H9 (cell line): ENCODE results near the gene ABCC11. TPM values are rescaled to one million over a fixed set of nuclear protein-coding genes. Genes with fewer than 3 reads are reported as not detected.
A peak's percentile ranks its signal among the peaks of the same experiment; 100 is the strongest.

Source experiments
- DNase-seq: peaks from one replicate; pipeline ENCODE4 v3.0.0-alpha.2; 2017
- H2AFZ ChIP-seq: one replicate; pipeline ENCODE4 v1.6.1; 2013; ENCODE audit warnings: mild to moderate bottlenecking, low read length, control low read depth, moderate library complexity
- H2AK5ac ChIP-seq: 2 replicates; pipeline ENCODE4 v1.6.1; 2013; ENCODE audit warnings: low read length, control low read depth, mixed read lengths; ENCODE audit not compliant: insufficient read length
- H2BK120ac ChIP-seq: one replicate; pipeline ENCODE4 v1.6.1; 2013; ENCODE audit warnings: low read depth, mild to moderate bottlenecking, low read length, control low read depth, inconsistent platforms; ENCODE audit not compliant: poor library complexity, severe bottlenecking
- H2BK12ac ChIP-seq: 2 replicates; pipeline ENCODE4 v1.6.1; 2013; ENCODE audit warnings: low read length, control low read depth, mixed read lengths, low read depth; ENCODE audit not compliant: insufficient read length
- H2BK15ac ChIP-seq: 2 replicates; pipeline ENCODE4 v1.6.1; 2013; ENCODE audit warnings: low read depth, low read length, control low read depth
- H2BK20ac ChIP-seq: one replicate; pipeline ENCODE4 v1.6.1; 2013; ENCODE audit warnings: low read depth, mild to moderate bottlenecking, low read length, control low read depth, inconsistent platforms; ENCODE audit not compliant: poor library complexity, severe bottlenecking
- H2BK5ac ChIP-seq: 2 replicates; pipeline ENCODE4 v1.6.1; 2013; ENCODE audit warnings: low read length, control low read depth, mixed read lengths; ENCODE audit not compliant: insufficient read length
- H3K14ac ChIP-seq: 2 replicates; pipeline ENCODE4 v1.6.1; 2013; ENCODE audit warnings: low read length, control low read depth; ENCODE audit not compliant: insufficient read depth
- H3K18ac ChIP-seq: 2 replicates; pipeline ENCODE4 v1.6.1; 2013; ENCODE audit warnings: low read depth, mild to moderate bottlenecking, mixed read lengths, low read length, control low read depth; ENCODE audit not compliant: insufficient read length
- H3K23ac ChIP-seq: 2 replicates; pipeline ENCODE4 v1.6.1; 2013; ENCODE audit warnings: low read length, control low read depth, mixed read lengths, low read depth; ENCODE audit not compliant: insufficient read length
- H3K23me2 ChIP-seq: 2 replicates; pipeline ENCODE4 v1.6.1; 2013; ENCODE audit warnings: low read depth, mild to moderate bottlenecking, mixed read lengths, low read length, control low read depth; ENCODE audit not compliant: insufficient read length, poor library complexity, severe bottlenecking
- H3K27ac ChIP-seq: 2 replicates; pipeline ENCODE4 v1.5.1; 2013; ENCODE audit warnings: low read length, control low read depth, mixed read lengths, low read depth; ENCODE audit not compliant: insufficient read length
- H3K27me3 ChIP-seq: 2 replicates; pipeline ENCODE4 v1.6.1; 2013; ENCODE audit warnings: low read length, control low read depth, inconsistent platforms; ENCODE audit not compliant: insufficient read depth
- H3K4ac ChIP-seq: 2 replicates; pipeline ENCODE4 v1.6.1; 2013; ENCODE audit warnings: low read depth, mild to moderate bottlenecking, control low read depth, inconsistent platforms, low read length, moderate library complexity
- H3K4me1 ChIP-seq: 2 replicates; pipeline ENCODE4 v1.6.1; 2013; ENCODE audit warnings: low read length, control low read depth, inconsistent platforms; ENCODE audit not compliant: insufficient read depth
- H3K4me2 ChIP-seq: 2 replicates; pipeline ENCODE4 v1.6.1; 2013; ENCODE audit warnings: low read length, control low read depth, mixed read lengths; ENCODE audit not compliant: insufficient read length, insufficient read depth
- H3K56ac ChIP-seq: 2 replicates; pipeline ENCODE4 v1.6.1; 2013; ENCODE audit warnings: low read depth, mild to moderate bottlenecking, mixed read lengths, low read length, control low read depth; ENCODE audit not compliant: insufficient read length
- H3K79me1 ChIP-seq: 2 replicates; pipeline ENCODE4 v1.6.1; 2013; ENCODE audit warnings: low read depth, mild to moderate bottlenecking, moderate library complexity, low read length, control low read depth, inconsistent platforms; ENCODE audit not compliant: insufficient read depth, poor library complexity, severe bottlenecking
- H3K79me2 ChIP-seq: 2 replicates; pipeline ENCODE4 v1.6.1; 2013; ENCODE audit warnings: low read length, control low read depth, inconsistent platforms; ENCODE audit not compliant: insufficient read depth
- H3K9ac ChIP-seq: 2 replicates; pipeline ENCODE4 v1.6.1; 2013; ENCODE audit warnings: low read length, control low read depth, mixed read lengths; ENCODE audit not compliant: insufficient read length; ENCODE audit errors: extremely low read depth
- H3K9me3 ChIP-seq: one replicate; pipeline ENCODE4 v1.6.1; 2013; ENCODE audit warnings: low read depth, low read length, inconsistent platforms; ENCODE audit not compliant: control insufficient read depth
- H3T11ph ChIP-seq: one replicate; pipeline ENCODE4 v1.6.1; 2013; ENCODE audit warnings: mild to moderate bottlenecking, low read length, control low read depth, inconsistent platforms
- H4K20me1 ChIP-seq: one replicate; pipeline ENCODE4 v1.6.1; 2013; ENCODE audit not compliant: control insufficient read depth, insufficient read length, insufficient read depth
- H4K5ac ChIP-seq: 2 replicates; pipeline ENCODE4 v1.6.1; 2013; ENCODE audit warnings: low read depth, mild to moderate bottlenecking, mixed read lengths, low read length, control low read depth; ENCODE audit not compliant: insufficient read length
- H4K8ac ChIP-seq: replicated peaks from 2 replicates; pipeline ENCODE4 v1.6.1; 2013; ENCODE audit warnings: low read length, control low read depth, mixed read lengths, low read depth; ENCODE audit not compliant: insufficient read length
- H4K91ac ChIP-seq: 2 replicates; pipeline ENCODE4 v1.6.1; 2013; ENCODE audit warnings: low read depth, mild to moderate bottlenecking, moderate library complexity, mixed read lengths, low read length, control low read depth; ENCODE audit not compliant: insufficient read length
- H3K27ac Mint-ChIP-seq, 3 experiments: 2 replicates in 2 of 3; 3 replicates in 1 of 3; pipeline ENCODE4 v1.8.0; 2020 to 2021; ENCODE audit warnings: mixed read lengths in 3 of 3, mild to moderate bottlenecking in 1 of 3, moderate library complexity in 1 of 3
- H3K27me3 Mint-ChIP-seq: 2 replicates; pipeline ENCODE4 v1.8.0; 2021; ENCODE audit warnings: low read depth, mild to moderate bottlenecking, moderate library complexity, mixed read lengths
- H3K36me3 Mint-ChIP-seq, 3 experiments: 2 replicates in 2 of 3; 3 replicates in 1 of 3; pipeline ENCODE4 v1.8.0; 2020 to 2021; ENCODE audit warnings: low read depth in 3 of 3, mixed read lengths in 3 of 3; ENCODE audit not compliant: insufficient read depth in 1 of 3
- H3K4me1 Mint-ChIP-seq, 2 experiments: 2 replicates each; pipeline ENCODE4 v1.8.0; 2020; ENCODE audit warnings: mixed read lengths in 2 of 2
- H3K4me3 Mint-ChIP-seq, 2 experiments: 2 replicates in 1 of 2; 3 replicates in 1 of 2; pipeline ENCODE4 v1.8.0; 2020 to 2021; ENCODE audit warnings: mild to moderate bottlenecking in 2 of 2, mixed read lengths in 2 of 2, moderate library complexity in 1 of 2
- H3K9me3 Mint-ChIP-seq, 2 experiments: 2 replicates in 1 of 2; 3 replicates in 1 of 2; pipeline ENCODE4 v1.8.0; 2020; ENCODE audit warnings: mild to moderate bottlenecking in 2 of 2, mixed read lengths in 2 of 2, moderate library complexity in 1 of 2
- WGBS: extraction: QIAGEN DNeasy Blood & Tissue Kit; methylation state at CpG from one replicate; pipeline ENCODE4 v1.1.7; 2013; ENCODE audit warnings: missing lambda C conversion rate, low lambda C conversion rate, mixed read lengths; ENCODE audit not compliant: insufficient read length; ENCODE audit errors: extremely low coverage; 5-methylcytosine and 5-hydroxymethylcytosine counted together
- total RNA-seq: library from RNA; stranded (reverse); gene quantifications from 2 replicates; pipeline ENCODE4 v1.2.1, GENCODE V29; 2021
- TF ChIP-seq, protein P1 (sequence below): fragments of 200-600 bp; sonication (generic); conservative IDR thresholded peaks from 3 replicates; pipeline ENCODE4 v1.8.0; 2021; ENCODE audit warnings: antibody characterized with exemption, mild to moderate bottlenecking

Gene ABCC11
- total RNA-seq, 1 experiment from 2014 or later: 0.33 TPM

DNA sequence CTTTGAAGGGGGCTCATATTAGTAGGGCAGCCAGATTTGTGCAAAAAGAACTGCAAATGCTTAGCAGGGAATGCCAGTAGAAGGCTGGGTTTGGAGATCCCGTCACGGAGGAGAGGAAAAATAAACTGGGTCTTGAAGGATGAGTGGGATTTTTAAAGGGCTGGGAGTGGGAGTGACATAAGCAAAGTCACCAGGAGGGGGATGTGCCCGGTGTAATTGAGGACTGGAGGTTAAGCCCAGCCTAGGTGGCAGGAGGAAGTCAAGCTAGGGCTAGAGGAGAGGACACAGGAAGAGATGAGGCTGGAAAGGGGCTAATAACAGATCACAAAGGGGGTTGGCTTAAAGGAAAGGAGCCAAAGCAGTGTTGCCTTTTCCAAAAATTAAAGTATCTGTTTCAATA is 26.4 kb downstream of the ABCC11 start:
- H4K20me1 ChIP-seq: no peaks in the 10 kb centered on the region
- Mint-ChIP-seq H3K4me1 (no peaks in the 10 kb centered on the region), H3K9me3 (no peaks in the 10 kb centered on the region), H3K36me3 (no peaks in the 10 kb centered on the region), H3K27ac (peak overlapping the region in 1 of 3 experiments; percentile 25; a peak in 1 of 7 replicates), H3K4me3 (no peak overlapping the region), H3K27me3 (no peaks in the 10 kb centered on the region; the same call in 1 of the 2 replicates)
- no peak overlapping the region for H2BK15ac ChIP-seq
- H2BK120ac ChIP-seq: no peak overlapping the region
- H2BK5ac ChIP-seq: no peak overlapping the region
- H3K9ac ChIP-seq: no peak overlapping the region
- H2BK12ac ChIP-seq: no peak overlapping the region
- WGBS: no CpG with 5 or more reads among the region's 3 CpGs
- H2BK20ac ChIP-seq: no peak overlapping the region
- H3K14ac ChIP-seq: no peak overlapping the region
- no peak overlapping the region for H3K23ac ChIP-seq
- no peak overlapping the region for H3K56ac ChIP-seq
- H3K9me3 ChIP-seq: no peaks in the 10 kb centered on the region
- H3K18ac ChIP-seq: no peak overlapping the region
- no peaks in the 10 kb centered on the region for H3K4me1 ChIP-seq
- no peaks in the 10 kb centered on the region for H3K79me1 ChIP-seq
- H3K27me3 ChIP-seq: no peaks in the 10 kb centered on the region
- no peak overlapping the region for H4K8ac ChIP-seq
- H4K91ac ChIP-seq: no peak overlapping the region
- H3K4me2 ChIP-seq: no peak overlapping the region
- no peak overlapping the region for H2AK5ac ChIP-seq
- no peaks in the 10 kb centered on the region for H3K79me2 ChIP-seq
- no peak overlapping the region for H2AFZ ChIP-seq
- no peak overlapping the region for H3T11ph ChIP-seq
- H4K5ac ChIP-seq: no peak overlapping the region
- no peak overlapping the region for H3K4ac ChIP-seq
- no peak overlapping the region for H3K27ac ChIP-seq
- no peaks in the 10 kb centered on the region for H3K23me2 ChIP-seq
- no peak for DNase-seq
- TF ChIP-seq, protein P1, sequence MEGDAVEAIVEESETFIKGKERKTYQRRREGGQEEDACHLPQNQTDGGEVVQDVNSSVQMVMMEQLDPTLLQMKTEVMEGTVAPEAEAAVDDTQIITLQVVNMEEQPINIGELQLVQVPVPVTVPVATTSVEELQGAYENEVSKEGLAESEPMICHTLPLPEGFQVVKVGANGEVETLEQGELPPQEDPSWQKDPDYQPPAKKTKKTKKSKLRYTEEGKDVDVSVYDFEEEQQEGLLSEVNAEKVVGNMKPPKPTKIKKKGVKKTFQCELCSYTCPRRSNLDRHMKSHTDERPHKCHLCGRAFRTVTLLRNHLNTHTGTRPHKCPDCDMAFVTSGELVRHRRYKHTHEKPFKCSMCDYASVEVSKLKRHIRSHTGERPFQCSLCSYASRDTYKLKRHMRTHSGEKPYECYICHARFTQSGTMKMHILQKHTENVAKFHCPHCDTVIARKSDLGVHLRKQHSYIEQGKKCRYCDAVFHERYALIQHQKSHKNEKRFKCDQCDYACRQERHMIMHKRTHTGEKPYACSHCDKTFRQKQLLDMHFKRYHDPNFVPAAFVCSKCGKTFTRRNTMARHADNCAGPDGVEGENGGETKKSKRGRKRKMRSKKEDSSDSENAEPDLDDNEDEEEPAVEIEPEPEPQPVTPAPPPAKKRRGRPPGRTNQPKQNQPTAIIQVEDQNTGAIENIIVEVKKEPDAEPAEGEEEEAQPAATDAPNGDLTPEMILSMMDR: no peak
